Measurements from ENCODE around the gene MOB3B.

DNA sequence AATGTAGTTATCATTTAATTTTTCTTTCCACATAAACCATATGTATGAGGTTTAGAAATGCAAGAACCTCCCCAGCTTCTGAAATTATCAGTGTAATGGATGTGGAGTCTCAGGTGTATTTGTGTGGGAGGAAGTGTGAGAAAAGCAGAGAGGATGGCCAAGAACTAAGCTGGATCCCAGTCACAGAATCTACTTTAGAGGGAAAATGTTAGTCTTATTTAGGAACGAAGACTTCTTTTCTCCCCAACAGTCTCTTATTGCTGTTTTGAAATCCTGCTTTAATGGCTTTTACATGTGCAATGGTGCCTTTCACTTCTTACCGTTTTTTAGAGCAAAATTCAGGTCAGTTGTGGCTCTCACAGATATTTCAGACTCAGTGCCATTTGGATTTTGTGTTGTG is 235.6 kb downstream of the MOB3B start:
- TF ChIP-seq POLR2A (IDR thresholded peaks at IDR 0.05): no peak
- TF ChIP-seq, protein P1, sequence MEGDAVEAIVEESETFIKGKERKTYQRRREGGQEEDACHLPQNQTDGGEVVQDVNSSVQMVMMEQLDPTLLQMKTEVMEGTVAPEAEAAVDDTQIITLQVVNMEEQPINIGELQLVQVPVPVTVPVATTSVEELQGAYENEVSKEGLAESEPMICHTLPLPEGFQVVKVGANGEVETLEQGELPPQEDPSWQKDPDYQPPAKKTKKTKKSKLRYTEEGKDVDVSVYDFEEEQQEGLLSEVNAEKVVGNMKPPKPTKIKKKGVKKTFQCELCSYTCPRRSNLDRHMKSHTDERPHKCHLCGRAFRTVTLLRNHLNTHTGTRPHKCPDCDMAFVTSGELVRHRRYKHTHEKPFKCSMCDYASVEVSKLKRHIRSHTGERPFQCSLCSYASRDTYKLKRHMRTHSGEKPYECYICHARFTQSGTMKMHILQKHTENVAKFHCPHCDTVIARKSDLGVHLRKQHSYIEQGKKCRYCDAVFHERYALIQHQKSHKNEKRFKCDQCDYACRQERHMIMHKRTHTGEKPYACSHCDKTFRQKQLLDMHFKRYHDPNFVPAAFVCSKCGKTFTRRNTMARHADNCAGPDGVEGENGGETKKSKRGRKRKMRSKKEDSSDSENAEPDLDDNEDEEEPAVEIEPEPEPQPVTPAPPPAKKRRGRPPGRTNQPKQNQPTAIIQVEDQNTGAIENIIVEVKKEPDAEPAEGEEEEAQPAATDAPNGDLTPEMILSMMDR (IDR thresholded peaks at IDR 0.05): no peak
